SK-N-SH (cell line): ENCODE measurements around the gene NCKAP5. TPM values are rescaled to one million over a fixed set of nuclear protein-coding genes. Genes with fewer than 3 reads are reported as not detected.

ENCODE experiments used
- CTCF ChIA-PET: fragments of 300-600, 350-600 bp; formaldehyde crosslinking; extraction: SDS; loops from one replicate; lab custom pipeline; 2021; lab: Yijun Ruan, JAX
- POLR2A ChIA-PET: fragments of 350-600 bp; sonication (Branson Sonifier 250); formaldehyde crosslinking; extraction: SDS; loops from one replicate; lab custom pipeline; 2020; ENCODE audit warnings: antibody characterized with exemption, inconsistent platforms; lab: Yijun Ruan, JAX
- DNase-seq: peaks from one replicate; pipeline ENCODE4 v3.0.0; 2012
- H2AFZ ChIP-seq: fragments of 200-600 bp; sonication (generic); 2 replicates; pipeline ENCODE4 v1.8.1; 2016; ENCODE audit warnings: antibody characterized with exemption, mild to moderate bottlenecking, low read depth
- H3F3A ChIP-seq: fragments of 200-600 bp; sonication (generic); replicated peaks from 2 replicates; pipeline ENCODE3; 2016; ENCODE audit warnings: antibody characterized with exemption, mild to moderate bottlenecking; ENCODE audit not compliant: insufficient read depth
- H3K27ac ChIP-seq, 2 experiments: fragments of 200-500 bp in 1 of 2; fragments of 200-600 bp in 1 of 2; sonication (Bioruptor generic) in 1 of 2; sonication (generic), shearing (Covaris generic) in 1 of 2; 2 replicates each; pipeline versions ENCODE4 v1.5.1 to v1.6.1; 2014 to 2016; ENCODE audit warnings: low read depth in 2 of 2, inconsistent platforms in 1 of 2, low read length in 1 of 2, mild to moderate bottlenecking in 1 of 2, mixed read lengths in 1 of 2
- H3K27me3 ChIP-seq: fragments of 200-600 bp; sonication (generic), shearing (Covaris generic); 2 replicates; pipeline ENCODE4 v1.6.1; 2016; ENCODE audit warnings: mixed run types; ENCODE audit not compliant: insufficient read depth
- H3K36me3 ChIP-seq, 2 experiments: fragments of 200-500 bp in 1 of 2; fragments of 200-600 bp in 1 of 2; sonication (Bioruptor generic) in 1 of 2; sonication (generic) in 1 of 2; replicated peaks in 1 of 2; 2 replicates each; pipeline versions ENCODE3 to v1.5.1; 2014 to 2016; ENCODE audit warnings: low read length in 1 of 2, mild to moderate bottlenecking in 1 of 2; ENCODE audit not compliant: insufficient read depth in 2 of 2, control insufficient read depth in 1 of 2
- H3K4me1 ChIP-seq, 2 experiments: fragments of 200-500 bp in 1 of 2; fragments of 200-600 bp in 1 of 2; sonication (Bioruptor generic) in 1 of 2; sonication (generic), shearing (Covaris generic) in 1 of 2; 2 replicates each; pipeline versions ENCODE4 v1.5.1 to v1.6.1; 2014 to 2016; ENCODE audit warnings: low read depth in 1 of 2, low read length in 1 of 2, mixed run types in 1 of 2; ENCODE audit not compliant: insufficient read depth in 2 of 2, control insufficient read depth in 1 of 2
- H3K4me2 ChIP-seq: fragments of 200-600 bp; sonication (generic), shearing (Covaris generic); 2 replicates; pipeline ENCODE4 v1.6.1; 2017; ENCODE audit warnings: mixed run types
- H3K4me3 ChIP-seq, 2 experiments: fragments of 200-500 bp in 1 of 2; fragments of 200-600 bp in 1 of 2; sonication (Bioruptor generic) in 1 of 2; sonication (generic), shearing (Covaris generic) in 1 of 2; 2 replicates each; pipeline versions ENCODE4 v1.5.1 to v1.8.1; 2014 to 2016; ENCODE audit warnings: low read depth in 2 of 2, inconsistent platforms in 1 of 2, low read length in 1 of 2, mild to moderate bottlenecking in 1 of 2, mixed read lengths in 1 of 2, moderate library complexity in 1 of 2
- H3K79me2 ChIP-seq: fragments of 200-600 bp; sonication (generic); 2 replicates; pipeline ENCODE4 v1.8.1; 2017; ENCODE audit warnings: mild to moderate bottlenecking; ENCODE audit not compliant: insufficient read depth
- H3K9ac ChIP-seq: fragments of 200-600 bp; sonication (generic); 2 replicates; pipeline ENCODE4 v1.6.1; 2017; ENCODE audit warnings: mixed run types
- H3K9me2 ChIP-seq: fragments of 200-600 bp; sonication (generic); 2 replicates; pipeline ENCODE4 v1.6.1; 2017; ENCODE audit warnings: mixed run types
- H3K9me3 ChIP-seq: fragments of 200-600 bp; sonication (generic); 2 replicates; pipeline ENCODE4 v1.6.1; 2017; ENCODE audit warnings: mixed run types, mild to moderate bottlenecking, moderate library complexity
- H4K20me1 ChIP-seq: fragments of 200-600 bp; sonication (generic); 2 replicates; pipeline ENCODE4 v1.6.1; 2017; ENCODE audit warnings: mild to moderate bottlenecking, mixed run types; ENCODE audit not compliant: insufficient read depth
- CHD2 ChIP-seq: fragments of 150-350 bp; IDR thresholded peaks from 2 replicates; pipeline ENCODE4 v1.6.1; 2018; ENCODE audit warnings: low read length; ENCODE audit not compliant: partially characterized antibody
- CTCF ChIP-seq: fragments of 200-600 bp; sonication (generic); IDR thresholded peaks from 2 replicates; pipeline ENCODE4 v1.6.1; 2017; ENCODE audit warnings: antibody characterized with exemption, mild to moderate bottlenecking, moderate library complexity
- ELF1 ChIP-seq: IDR thresholded peaks from 2 replicates; pipeline ENCODE4 v1.4.0; 2012
- EP300 ChIP-seq, 2 experiments: IDR thresholded peaks; 2 replicates each; pipeline versions ENCODE4 v1.4.0 to v1.6.1; 2012; ENCODE audit warnings: borderline replicate concordance in 1 of 2, low read depth in 1 of 2, low read length in 1 of 2
- FOSL2 ChIP-seq: IDR thresholded peaks from 2 replicates; pipeline ENCODE4 v1.4.0; 2012; ENCODE audit warnings: low read depth, mild to moderate bottlenecking, moderate library complexity, borderline replicate concordance
- FOXJ3 ChIP-seq: sonication (generic); formaldehyde crosslinking; IDR thresholded peaks from 2 replicates; pipeline ENCODE4 v1.5.1; 2020; ENCODE audit warnings: mild to moderate bottlenecking, missing genetic modification reagents
- FOXM1 ChIP-seq: IDR thresholded peaks from 2 replicates; pipeline ENCODE4 v1.4.0; 2012; ENCODE audit warnings: low read depth, mild to moderate bottlenecking
- GATA2 ChIP-seq: sonication (generic); formaldehyde crosslinking; IDR thresholded peaks from 2 replicates; pipeline ENCODE4 v1.5.0; 2020; ENCODE audit warnings: mild to moderate bottlenecking, missing genetic modification reagents
- JUND ChIP-seq: IDR thresholded peaks from 2 replicates; pipeline ENCODE4 v1.4.0; 2012
- MAX ChIP-seq: IDR thresholded peaks from 2 replicates; pipeline ENCODE4 v1.4.0; 2012; ENCODE audit warnings: low read depth
- NFIC ChIP-seq: IDR thresholded peaks from 2 replicates; pipeline ENCODE4 v1.4.0; 2012; ENCODE audit warnings: borderline replicate concordance
- PBX3 ChIP-seq: IDR thresholded peaks from 2 replicates; pipeline ENCODE4; 2012
- POLR2AphosphoS5 ChIP-seq: IDR thresholded peaks from 2 replicates; pipeline ENCODE4 v1.6.1; 2012; ENCODE audit warnings: low read depth, low read length
- REST ChIP-seq: IDR thresholded peaks from 2 replicates; pipeline ENCODE4 v1.6.1; 2012; ENCODE audit warnings: mild to moderate bottlenecking, low read depth, low read length, moderate library complexity
- RXRA ChIP-seq: IDR thresholded peaks from 2 replicates; pipeline ENCODE4 v1.4.0; 2012; ENCODE audit warnings: low read depth, mild to moderate bottlenecking, borderline replicate concordance
- SIN3A ChIP-seq: IDR thresholded peaks from 2 replicates; pipeline ENCODE4 v1.6.1; 2012; ENCODE audit warnings: low read depth, mild to moderate bottlenecking, low read length, moderate library complexity, borderline replicate concordance
- SMC3 ChIP-seq: IDR thresholded peaks from 2 replicates; pipeline ENCODE4 v1.6.1; 2012; ENCODE audit warnings: low read depth, low read length, improper control_type of control experiment
- USF2 ChIP-seq: fragments of 150-350 bp; IDR thresholded peaks from 2 replicates; pipeline ENCODE4 v1.6.1; 2017; ENCODE audit warnings: antibody characterized with exemption, low read length, low read depth, borderline replicate concordance
- YY1 ChIP-seq: IDR thresholded peaks from 2 replicates; pipeline ENCODE4 v1.4.0; 2012; ENCODE audit warnings: low read depth, mild to moderate bottlenecking
- WGBS: methylation state at CpG from one replicate; pipeline ENCODE4 v1.1.6; 2017; ENCODE audit warnings: low lambda C conversion rate; 5-methylcytosine and 5-hydroxymethylcytosine counted together
- polyA plus RNA-seq, 3 experiments: library from polyadenylated mRNA; depleted of rRNA; stranded (reverse); fragments of >200 nt; gene quantifications; 2 replicates each; pipeline ENCODE4 v1.2.3, GENCODE V29; 2012

NCKAP5 gene
- polyA plus RNA-seq, 1 of the 3 experiments (the other 2 are of a cell fraction) = 0.02 TPM

- Histone ChIP-seq H3K9me3 (no peaks in the 10 kb centered on the region), H3K9ac (no peak overlapping the region), H3K4me1 (peaks cover 0 to 4% of the 10 kb centered on the region in 2 experiments; a peak in 1 of 4 replicates), H4K20me1 (no peaks in the 10 kb centered on the region), H3K4me3 (no peak overlapping the region), H3F3A (no peaks in the 10 kb centered on the region), H3K27me3 (no peaks in the 10 kb centered on the region; the same call in 1 of the 2 replicates), H2AFZ (no peak overlapping the region), H3K27ac (no peak overlapping the region), H3K9me2 (no peaks in the 10 kb centered on the region), H3K36me3 (no peaks in the 10 kb centered on the region), H3K4me2 (no peak overlapping the region), H3K79me2 (no peaks in the 10 kb centered on the region)
- ChIA-PET CTCF (no interaction called here), POLR2A (no interaction called here)
- 62% methylated on average over 5 of the region's 5 CpGs for WGBS
- no peak for DNase-seq
- no peak for TF ChIP-seq NFIC
- no peak for TF ChIP-seq CTCF
- TF ChIP-seq RXRA = no peak
- no peak for TF ChIP-seq SMC3
- no peak for TF ChIP-seq USF2
- TF ChIP-seq JUND = no peak
- no peak for TF ChIP-seq FOXJ3 (CRISPR knock-in tag)
- no peak for TF ChIP-seq EP300 (IDR thresholded peaks at IDR 0.05; ENCODE audit: borderline replicate concordance in 1 of 2, low read depth in 1 of 2, low read length in 1 of 2)
These were observed 121.0 kb downstream of the NCKAP5 start for GRCh38 chr2:133447303-133447702.

GRCh38 chr2:133444465-133444864 is 123.8 kb downstream of the NCKAP5 start:
- POLR2A ChIA-PET = no interaction called here
- CTCF ChIA-PET = interaction anchor here (1.5 kb wide), 1 partner anchor 116 kb away, joined by 3 read pairs; no protein-coding TSS in a partner anchor
- TF ChIP-seq POLR2AphosphoS5 (no peak), PBX3 (no peak), MAX (no peak), ELF1 (no peak), FOXM1 (no peak), SMC3 (no peak), FOSL2 (no peak), REST (no peak), YY1 (no peak), USF2 (no peak), SIN3A (no peak), CHD2 (no peak), GATA2 (CRISPR knock-in tag) (no peak)

More at GRCh38 chr2:133444465-133444864, 123.8 kb downstream of the NCKAP5 start:
- Histone ChIP-seq H3K79me2 (no peaks in the 10 kb centered on the region), H3K9ac (no peak overlapping the region), H3K9me2 (no peaks in the 10 kb centered on the region), H4K20me1 (no peaks in the 10 kb centered on the region), H3K4me1 (peaks cover under 1 to 4% of the 10 kb centered on the region in 2 experiments; a peak in 1 of 4 replicates), H3K36me3 (no peaks in the 10 kb centered on the region), H3K27me3 (no peaks in the 10 kb centered on the region; the same call in 1 of the 2 replicates), H3K9me3 (no peaks in the 10 kb centered on the region), H2AFZ (no peak overlapping the region), H3K4me3 (no peak overlapping the region), H3K4me2 (no peak overlapping the region), H3K27ac (no peak overlapping the region), H3F3A (no peaks in the 10 kb centered on the region)
- 58% methylated on average over 3 of the region's 3 CpGs for WGBS
- DNase-seq = no peak
